B cell (primary cell): ENCODE data around the gene LRRC15. TPM values are rescaled to one million over a fixed set of nuclear protein-coding genes. Genes with fewer than 3 reads are reported as not detected.

Source experiments
- ATAC-seq: fragments of 200-7000 bp; cut with Tn5 transposase; one replicate; pipeline ENCODE4 v1.10.0; 2021; ENCODE audit warnings: low read depth, mild to moderate bottlenecking, moderate number of reproducible peaks, moderate library complexity
- CTCF ChIA-PET: fragments of 350-600 bp; sonication (Branson Sonifier 250); formaldehyde crosslinking; loops from one replicate; lab custom pipeline; 2021; ENCODE audit warnings: antibody characterized with exemption, inconsistent platforms; lab: Charles Lee
- POLR2A ChIA-PET: fragments of 350-600 bp; sonication (Branson Sonifier 250); formaldehyde crosslinking; loops from one replicate; lab custom pipeline; 2021; ENCODE audit warnings: antibody characterized with exemption; lab: Charles Lee
- DNase-seq: peaks from one replicate; pipeline ENCODE4 v3.0.0; 2013
- H2AFZ ChIP-seq: 2 replicates; pipeline ENCODE4 v1.6.1; 2012; ENCODE audit warnings: mild to moderate bottlenecking, low read depth, low read length; ENCODE audit not compliant: insufficient read depth, poor library complexity, severe bottlenecking
- H3K27ac ChIP-seq, 2 donors: 1 replicate in 1 of 2; 2 replicates in 1 of 2; pipeline ENCODE4 v1.5.1; 2012 to 2013; ENCODE audit warnings: low read length in 2 of 2, mild to moderate bottlenecking in 2 of 2, moderate library complexity in 1 of 2
- H3K27me3 ChIP-seq, 4 experiments: fragments of 200-600 bp in 1 of 4; sonication (generic) in 1 of 4; replicated peaks in 1 of 4; 1 replicate in 2 of 4; 2 replicates in 2 of 4; pipeline versions ENCODE4 v1.6.1 to v1.7.0; 2013 to 2016; ENCODE audit warnings: low read length in 3 of 4, mild to moderate bottlenecking in 2 of 4, mixed read lengths in 1 of 4, moderate library complexity in 1 of 4; ENCODE audit not compliant: insufficient read depth in 4 of 4, control insufficient read depth in 3 of 4; ENCODE audit errors: control extremely low read depth in 1 of 4
- H3K36me3 ChIP-seq, 2 experiments: replicated peaks in 1 of 2; 1 replicate in 1 of 2; 2 replicates in 1 of 2; pipeline versions ENCODE4 v1.6.1 to v1.7.1; 2013; ENCODE audit warnings: low read length in 1 of 2; ENCODE audit not compliant: insufficient read depth in 2 of 2, control insufficient read depth in 1 of 2; ENCODE audit errors: control extremely low read depth in 1 of 2, extremely low read depth in 1 of 2
- H3K4me1 ChIP-seq, 2 donors: fragments of 200-600 bp in 1 of 2; sonication (generic) in 1 of 2; 1 replicate in 1 of 2; 2 replicates in 1 of 2; pipeline versions ENCODE4 v1.5.1 to v1.6.1; 2013 to 2017; ENCODE audit warnings: low read length in 2 of 2; ENCODE audit not compliant: control insufficient read depth in 2 of 2, insufficient read depth in 2 of 2
- H3K4me2 ChIP-seq: replicated peaks from 2 replicates; pipeline ENCODE3; 2012; ENCODE audit warnings: mild to moderate bottlenecking, low read depth, low read length; ENCODE audit not compliant: poor library complexity, severe bottlenecking
- H3K4me3 ChIP-seq, 5 experiments: fragments of 200-600 bp in 1 of 5; sonication (generic) in 1 of 5; 1 replicate in 3 of 5; 2 replicates in 2 of 5; pipeline versions ENCODE4 v1.5.1 to v1.7.0; 2011 to 2016; ENCODE audit warnings: low read length in 4 of 5, mild to moderate bottlenecking in 4 of 5, low read depth in 2 of 5, control low read depth in 1 of 5, moderate library complexity in 1 of 5; ENCODE audit not compliant: insufficient read depth in 1 of 5; ENCODE audit errors: control extremely low read depth in 1 of 5, extremely low read depth in 1 of 5
- H3K79me2 ChIP-seq: fragments of 200-600 bp; sonication (generic); one replicate; pipeline ENCODE4 v1.6.0; 2016; ENCODE audit warnings: low read length; ENCODE audit not compliant: control insufficient read depth, insufficient read depth
- H3K9ac ChIP-seq: fragments of 200-600 bp; sonication (generic); 2 replicates; pipeline ENCODE4 v1.6.1; 2017; ENCODE audit warnings: mild to moderate bottlenecking, low read length, moderate library complexity
- H3K9me3 ChIP-seq, 3 donors: one replicate each; pipeline versions ENCODE4 v1.6.1 to v1.7.1; 2013; ENCODE audit warnings: low read length in 2 of 3; ENCODE audit not compliant: control insufficient read depth in 2 of 3, insufficient read depth in 1 of 3; ENCODE audit errors: control extremely low read depth in 1 of 3
- H4K20me1 ChIP-seq: 2 replicates; pipeline ENCODE4 v1.6.0; 2012; ENCODE audit warnings: mild to moderate bottlenecking, low read length; ENCODE audit not compliant: insufficient read depth, control insufficient read depth, poor library complexity, severe bottlenecking
- H3K27ac Mint-ChIP-seq: one replicate; pipeline ENCODE4 v1.8.0; 2021; ENCODE audit warnings: mixed read lengths
- H3K27me3 Mint-ChIP-seq: one replicate; pipeline ENCODE4 v1.8.0; 2021; ENCODE audit warnings: mixed read lengths
- H3K4me1 Mint-ChIP-seq: one replicate; pipeline ENCODE4 v1.8.0; 2021; ENCODE audit warnings: mixed read lengths
- H3K4me3 Mint-ChIP-seq: one replicate; pipeline ENCODE4 v1.8.0; 2021; ENCODE audit warnings: mixed read lengths
- H3K9me3 Mint-ChIP-seq: one replicate; pipeline ENCODE4 v1.8.0; 2022; ENCODE audit warnings: mixed read lengths; ENCODE audit not compliant: insufficient read depth
- EZH2 ChIP-seq: IDR thresholded peaks from 2 replicates; pipeline ENCODE4 v1.6.1; 2012; ENCODE audit warnings: borderline replicate concordance, low read depth, mild to moderate bottlenecking, moderate library complexity, low read length; ENCODE audit not compliant: insufficient read depth, poor library complexity, severe bottlenecking
- WGBS: methylation state at CpG from one replicate; pipeline ENCODE4 v1.1.5; 2013; ENCODE audit warnings: missing lambda C conversion rate; ENCODE audit not compliant: insufficient coverage; 5-methylcytosine and 5-hydroxymethylcytosine counted together
- intact Hi-C: fragments of 100-400 bp; cut with micrococcal nuclease; formaldehyde crosslinking; loops from one replicate; pipeline ENCODE4 v1.10.0; 2022
- polyA plus RNA-seq: library from polyadenylated mRNA; depleted of rRNA; stranded (reverse); fragments of >200 nt; gene quantifications from 2 replicates; pipeline ENCODE4 v1.2.3, GENCODE V29; 2012
- total RNA-seq, 2 donors: library from RNA; stranded (reverse); fragments of 120-200 nt in 1 of 2; gene quantifications; 1 replicate in 1 of 2; 2 replicates in 1 of 2; pipeline versions ENCODE4 v1.2.3 to v1.2.4, GENCODE V29; 2013 to 2022
- TF ChIP-seq, protein P1 (sequence below): fragments of 200-600 bp; IDR thresholded peaks from one replicate; pipeline ENCODE4 v1.8.0; 2022; ENCODE audit warnings: antibody characterized with exemption, mild to moderate bottlenecking

The LRRC15 gene
- total and polyA plus RNA-seq, 2 donors (not counting 1 experiment from before 2014, with no cell fraction given) = not detected

DNA sequence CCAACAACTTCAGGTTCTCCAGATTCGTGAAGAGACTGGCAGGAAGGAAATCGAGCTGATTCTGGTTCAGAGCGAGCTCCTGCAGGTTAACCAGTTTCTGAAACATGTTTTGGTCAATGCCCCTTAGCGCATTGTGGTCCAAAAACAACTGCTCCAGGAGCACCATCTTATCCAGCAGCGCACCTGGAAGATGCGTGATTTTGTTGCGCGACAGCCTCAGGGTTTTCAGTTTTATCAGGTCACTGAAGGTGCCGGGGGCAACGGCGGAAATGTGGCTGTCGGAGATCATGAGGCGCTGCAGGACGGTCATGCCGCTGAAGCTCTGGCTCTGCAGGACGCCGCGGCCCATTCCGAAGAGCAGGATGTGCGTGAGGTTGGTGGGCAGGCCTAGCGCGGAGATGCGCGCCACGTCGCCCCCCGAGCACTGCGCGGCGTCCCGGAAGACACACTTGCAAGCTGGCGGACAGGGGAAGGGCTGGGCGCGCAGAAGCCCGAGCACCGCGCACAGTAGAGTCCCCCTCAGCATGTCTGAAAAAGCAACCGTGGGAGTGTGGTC lies 28.3 kb upstream of the LRRC15 start:
- peak; percentile 36 for DNase-seq
- WGBS = 1% methylated on average over 38 of the region's 38 CpGs
- no peaks in the 10 kb centered on the region for H3K9me3 ChIP-seq
- peaks cover 36% of the 10 kb centered on the region for H3K4me1 Mint-ChIP-seq
- ATAC-seq = peak; percentile 45
- peaks cover 27 to 32% of the 10 kb centered on the region in 2 donors for H3K4me1 ChIP-seq
- H4K20me1 ChIP-seq = no peaks in the 10 kb centered on the region
- peak overlapping the region; percentile 58 for H2AFZ ChIP-seq
- H3K36me3 ChIP-seq = no peaks in the 10 kb centered on the region
- peak overlapping the region; percentile 28 to 54 (median 39) for H3K4me3 ChIP-seq
- H3K9me3 Mint-ChIP-seq = no peaks in the 10 kb centered on the region
- peaks cover 34% of the 10 kb centered on the region for H3K27me3 Mint-ChIP-seq
- TF ChIP-seq, protein P1, sequence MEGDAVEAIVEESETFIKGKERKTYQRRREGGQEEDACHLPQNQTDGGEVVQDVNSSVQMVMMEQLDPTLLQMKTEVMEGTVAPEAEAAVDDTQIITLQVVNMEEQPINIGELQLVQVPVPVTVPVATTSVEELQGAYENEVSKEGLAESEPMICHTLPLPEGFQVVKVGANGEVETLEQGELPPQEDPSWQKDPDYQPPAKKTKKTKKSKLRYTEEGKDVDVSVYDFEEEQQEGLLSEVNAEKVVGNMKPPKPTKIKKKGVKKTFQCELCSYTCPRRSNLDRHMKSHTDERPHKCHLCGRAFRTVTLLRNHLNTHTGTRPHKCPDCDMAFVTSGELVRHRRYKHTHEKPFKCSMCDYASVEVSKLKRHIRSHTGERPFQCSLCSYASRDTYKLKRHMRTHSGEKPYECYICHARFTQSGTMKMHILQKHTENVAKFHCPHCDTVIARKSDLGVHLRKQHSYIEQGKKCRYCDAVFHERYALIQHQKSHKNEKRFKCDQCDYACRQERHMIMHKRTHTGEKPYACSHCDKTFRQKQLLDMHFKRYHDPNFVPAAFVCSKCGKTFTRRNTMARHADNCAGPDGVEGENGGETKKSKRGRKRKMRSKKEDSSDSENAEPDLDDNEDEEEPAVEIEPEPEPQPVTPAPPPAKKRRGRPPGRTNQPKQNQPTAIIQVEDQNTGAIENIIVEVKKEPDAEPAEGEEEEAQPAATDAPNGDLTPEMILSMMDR = no peak
- TF ChIP-seq EZH2 = no peak
- H3K4me2 ChIP-seq = peak overlapping the region; percentile 85
- CTCF ChIA-PET = interaction anchor here (0.5 to 2.5 kb wide), 5 partner anchors 9 to 183 kb away, joined by 3 to 8 read pairs (median 3); no protein-coding TSS in a partner anchor
- H3K79me2 ChIP-seq = no peaks in the 10 kb centered on the region
- peak overlapping the region; percentile 87 for H3K4me3 Mint-ChIP-seq
- no peak overlapping the region for H3K27ac ChIP-seq
- POLR2A ChIA-PET = no interaction called here
- intact Hi-C loops = no loop called here
- peak overlapping the region; percentile 60 for H3K9ac ChIP-seq
- H3K27me3 ChIP-seq = peaks cover 0 to 36% (median 10%) of the 10 kb centered on the region in 4 experiments
- no peak overlapping the region for H3K27ac Mint-ChIP-seq
